Left lung (tissue), 10 donors: ENCODE results near the gene MMP23B. TPM values are rescaled to one million over a fixed set of nuclear protein-coding genes. Genes with fewer than 3 reads are reported as not detected.

Source experiments
- ATAC-seq: fragments of 200-7000 bp; cut with Tn5 transposase; one replicate; pipeline ENCODE4 v1.9.1; 2020; ENCODE audit warnings: moderate library complexity
- DNase-seq, 4 donors: peaks; one replicate each; pipeline ENCODE4 v3.0.0-alpha.2; 2013 to 2020
- H3K27ac ChIP-seq, 2 donors: fragments of 200-600 bp; sonication (generic) in 1 of 2; one replicate each; pipeline versions ENCODE4 v1.5.0 to v1.8.0; 2020 to 2021
- H3K27me3 ChIP-seq, 2 donors: fragments of 200-600 bp; sonication (generic) in 1 of 2; one replicate each; pipeline versions ENCODE4 v1.5.0 to v1.8.0; 2020 to 2021
- H3K36me3 ChIP-seq, 2 donors: fragments of 200-600 bp; sonication (generic) in 1 of 2; one replicate each; pipeline versions ENCODE4 v1.5.0 to v1.8.0; 2020 to 2021
- H3K4me1 ChIP-seq, 2 donors: fragments of 200-600 bp; one replicate each; pipeline ENCODE4 v1.8.0; 2021
- H3K4me3 ChIP-seq, 2 donors: fragments of 200-600 bp; sonication (generic) in 1 of 2; one replicate each; pipeline versions ENCODE4 v1.5.0 to v1.8.0; 2020 to 2021; ENCODE audit warnings: mild to moderate bottlenecking in 1 of 2
- H3K9me3 ChIP-seq, 2 donors: fragments of 200-600 bp; sonication (generic) in 1 of 2; one replicate each; pipeline versions ENCODE4 v1.5.0 to v1.8.0; 2020 to 2021
- intact Hi-C, 2 donors: fragments of 100-400 bp; cut with DNase I; formaldehyde crosslinking; loops; one replicate each; pipeline versions ENCODE4 v1.11.2 to v1.14.2; 2022
- polyA plus RNA-seq, 6 donors: library from polyadenylated mRNA; unstranded; fragments of 120-200 nt; gene quantifications; one replicate each; pipeline ENCODE4 v1.2.1, GENCODE V29; 2013; ENCODE audit not compliant: insufficient read length in 6 of 6
- total RNA-seq, 2 donors: library from RNA; stranded (reverse); fragmentation: NEBNext Ultra II Directional; extraction: Animal tissue kit (Norgen Biotek cat#: 25700); gene quantifications; one replicate each; pipeline ENCODE4 v1.2.1, GENCODE V29; 2021
- TF ChIP-seq, protein P1 (sequence below), 2 donors: fragments of 200-600 bp; sonication (generic) in 1 of 2; IDR thresholded peaks; one replicate each; pipeline versions ENCODE4 v1.5.0 to v1.8.0; 2021; ENCODE audit warnings: antibody characterized with exemption in 2 of 2
- donor health status: DM: no; HTN: yes; CAD: no.
- donor health status: DM: no; HTN: no; CAD: no.

Gene MMP23B
- total and polyA plus RNA-seq, 8 donors: 31.9 to 96.9 (median 56.1) TPM

DNA sequence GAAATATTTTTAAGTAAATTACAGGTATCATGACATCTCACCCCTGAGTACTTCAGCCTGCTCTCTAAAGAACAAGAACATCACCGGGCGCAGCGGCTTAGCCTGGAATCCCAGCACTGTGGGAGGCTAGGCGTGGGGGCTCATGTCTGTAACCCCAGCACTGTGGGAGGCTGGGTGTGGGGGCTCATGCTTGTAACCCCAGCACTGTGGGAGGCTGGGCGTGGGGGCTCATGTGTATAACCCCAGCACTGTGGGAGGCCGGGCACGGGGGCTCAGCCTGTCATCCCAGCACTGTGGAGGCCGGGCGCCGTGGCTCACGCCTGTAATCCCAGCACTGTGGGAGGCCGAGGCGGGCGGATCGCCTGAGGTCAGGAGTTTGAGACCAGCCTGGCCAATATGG lies 34.6 kb downstream of the MMP23B start:
- Histone ChIP-seq H3K4me1 (peaks cover 2 to 15% of the 10 kb centered on the region in 2 donors), H3K27me3 (no peaks in the 10 kb centered on the region), H3K36me3 (peaks cover 0 to 55% of the 10 kb centered on the region in 2 donors), H3K27ac (no peak overlapping the region), H3K4me3 (no peak overlapping the region), H3K9me3 (no peaks in the 10 kb centered on the region)
- peak in 2 of 4 donors; percentile 22 to 67 for DNase-seq
- TF ChIP-seq, protein P1, sequence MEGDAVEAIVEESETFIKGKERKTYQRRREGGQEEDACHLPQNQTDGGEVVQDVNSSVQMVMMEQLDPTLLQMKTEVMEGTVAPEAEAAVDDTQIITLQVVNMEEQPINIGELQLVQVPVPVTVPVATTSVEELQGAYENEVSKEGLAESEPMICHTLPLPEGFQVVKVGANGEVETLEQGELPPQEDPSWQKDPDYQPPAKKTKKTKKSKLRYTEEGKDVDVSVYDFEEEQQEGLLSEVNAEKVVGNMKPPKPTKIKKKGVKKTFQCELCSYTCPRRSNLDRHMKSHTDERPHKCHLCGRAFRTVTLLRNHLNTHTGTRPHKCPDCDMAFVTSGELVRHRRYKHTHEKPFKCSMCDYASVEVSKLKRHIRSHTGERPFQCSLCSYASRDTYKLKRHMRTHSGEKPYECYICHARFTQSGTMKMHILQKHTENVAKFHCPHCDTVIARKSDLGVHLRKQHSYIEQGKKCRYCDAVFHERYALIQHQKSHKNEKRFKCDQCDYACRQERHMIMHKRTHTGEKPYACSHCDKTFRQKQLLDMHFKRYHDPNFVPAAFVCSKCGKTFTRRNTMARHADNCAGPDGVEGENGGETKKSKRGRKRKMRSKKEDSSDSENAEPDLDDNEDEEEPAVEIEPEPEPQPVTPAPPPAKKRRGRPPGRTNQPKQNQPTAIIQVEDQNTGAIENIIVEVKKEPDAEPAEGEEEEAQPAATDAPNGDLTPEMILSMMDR (IDR thresholded peaks at IDR 0.05): no peak
- ATAC-seq: no peak
- intact Hi-C loops: no loop called here

DNA sequence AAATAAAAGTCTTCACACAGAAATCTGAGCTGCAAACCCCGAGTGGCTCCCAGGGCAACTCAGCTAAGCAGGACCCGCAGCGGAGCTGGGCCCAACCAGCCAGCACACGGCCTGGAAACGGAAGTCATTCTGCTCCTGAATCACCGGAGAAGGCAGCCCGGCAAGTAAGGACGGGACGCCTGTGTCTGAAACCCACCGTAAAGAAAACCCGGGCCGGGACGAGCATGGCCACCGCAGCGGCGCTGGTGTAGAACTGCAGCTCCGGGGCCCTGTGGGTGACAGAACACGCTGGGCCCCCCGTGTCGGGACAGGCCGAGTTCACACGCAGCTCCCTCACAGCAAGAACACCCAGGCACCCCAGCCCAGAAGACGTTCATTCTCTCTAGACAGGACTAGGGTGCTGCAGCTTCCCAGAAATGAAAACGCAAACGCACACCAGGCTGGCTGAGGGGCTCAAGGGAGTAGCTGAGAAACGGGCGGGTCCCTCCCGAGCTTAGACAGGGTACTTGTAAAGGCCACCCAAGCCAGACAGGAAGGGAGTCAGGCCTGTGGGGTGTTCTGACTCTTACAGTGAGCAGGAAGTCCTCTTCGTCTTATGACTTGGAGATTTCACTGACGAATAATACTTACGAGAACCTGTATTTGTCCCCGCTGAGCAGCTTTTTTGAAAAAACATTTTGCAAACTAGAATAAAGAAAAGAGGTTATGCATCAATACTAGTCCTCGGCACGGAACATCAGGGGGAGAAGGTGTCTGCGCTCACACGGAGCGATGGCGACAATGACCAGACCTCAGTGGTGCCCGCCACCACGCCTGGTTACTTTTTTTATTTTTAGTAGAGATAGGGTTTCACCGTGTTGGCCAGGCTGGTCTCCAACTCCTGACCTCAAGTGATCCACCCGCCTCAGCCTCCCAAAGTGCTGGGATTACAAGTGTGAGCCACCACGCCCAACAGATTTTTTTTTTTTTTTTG lies 37.8 kb downstream of the MMP23B start:
- no peaks in the 10 kb centered on the region for H3K27me3 ChIP-seq
- no peaks in the 10 kb centered on the region for H3K4me1 ChIP-seq
- H3K36me3 ChIP-seq: peaks cover 0 to 71% of the 10 kb centered on the region in 2 donors
- no peak overlapping the region for H3K4me3 ChIP-seq
- intact Hi-C loops: no loop called here
- ATAC-seq (no peak), DNase-seq (peak in 2 of 4 donors; percentile 24 to 42)
- H3K9me3 ChIP-seq: no peaks in the 10 kb centered on the region
- TF ChIP-seq, protein P1 (IDR thresholded peaks at IDR 0.05): no peak
- H3K27ac ChIP-seq: no peak overlapping the region

DNA sequence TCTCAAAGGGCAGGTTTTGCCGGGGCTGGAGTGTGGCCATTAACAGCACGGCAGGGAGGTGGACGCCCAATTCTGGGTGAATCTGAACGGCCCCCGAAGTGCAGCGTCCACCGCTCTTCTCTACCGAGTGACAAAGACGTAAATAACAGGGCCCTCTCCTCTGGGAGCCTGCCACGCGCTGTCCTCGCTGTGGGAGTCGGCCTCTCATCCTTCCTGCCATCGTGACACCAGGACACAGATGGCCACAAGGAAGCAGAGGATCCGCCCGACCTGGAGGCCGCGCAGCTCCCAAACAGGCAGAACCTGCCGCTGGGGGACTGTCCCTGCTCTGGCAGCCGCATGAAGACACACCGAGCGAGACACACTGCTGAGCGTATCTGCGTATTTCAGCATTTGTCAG lies 38.9 kb downstream of the MMP23B start:
- TF ChIP-seq, protein P1 (IDR thresholded peaks at IDR 0.05): no peak
- Histone ChIP-seq H3K27me3 (no peaks in the 10 kb centered on the region), H3K36me3 (peaks cover 0 to 60% of the 10 kb centered on the region in 2 donors), H3K9me3 (no peaks in the 10 kb centered on the region), H3K27ac (no peak overlapping the region), H3K4me1 (no peaks in the 10 kb centered on the region), H3K4me3 (no peak overlapping the region)
- DNase-seq: peak in 2 of 4 donors; percentile 20 to 50
- ATAC-seq: no peak
- intact Hi-C loops: no loop called here

DNA sequence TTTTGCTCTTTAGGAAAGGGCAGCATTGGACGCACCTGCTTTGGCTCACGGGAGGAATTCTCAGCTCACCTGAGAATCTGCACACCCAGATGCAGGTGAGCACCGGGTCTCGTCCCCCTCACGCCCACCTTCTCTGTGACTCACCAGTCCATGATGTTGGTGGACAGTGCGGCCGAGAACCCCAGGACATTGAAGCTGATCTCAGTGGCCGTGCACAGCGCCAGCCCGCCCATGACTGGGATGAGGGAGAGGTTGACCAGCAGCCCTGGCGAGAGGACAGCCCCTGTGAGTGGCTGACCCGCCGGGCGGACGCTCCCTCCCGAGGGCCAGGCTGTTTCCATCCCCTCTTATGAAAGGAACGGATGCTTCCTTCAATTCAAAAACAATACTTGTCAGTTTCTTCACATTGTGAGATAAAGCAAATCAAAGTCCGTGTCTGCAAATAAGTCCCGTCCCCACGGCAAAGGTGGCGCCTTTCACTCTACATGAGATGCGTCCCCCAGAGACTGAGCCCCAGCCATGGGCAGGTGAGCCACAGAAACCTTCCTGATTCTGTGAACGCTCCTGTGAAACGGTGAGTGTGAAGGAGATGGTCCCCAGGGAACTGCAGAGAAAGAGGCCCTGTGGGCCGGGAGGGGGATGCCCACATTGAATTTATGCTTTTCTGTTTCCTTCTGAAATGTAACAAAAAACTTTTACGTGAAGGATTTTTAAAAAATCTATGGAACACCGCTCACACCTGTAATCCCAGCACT lies 39.6 kb downstream of the MMP23B start:
- intact Hi-C loops: no loop called here
- Histone ChIP-seq H3K36me3 (peaks cover 0 to 53% of the 10 kb centered on the region in 2 donors), H3K9me3 (no peaks in the 10 kb centered on the region), H3K27ac (no peak overlapping the region), H3K4me1 (no peaks in the 10 kb centered on the region), H3K27me3 (no peaks in the 10 kb centered on the region), H3K4me3 (no peak overlapping the region)
- TF ChIP-seq, protein P1 (IDR thresholded peaks at IDR 0.05): no peak
- ATAC-seq (no peak), DNase-seq (peak in 2 of 4 donors; percentile 30 to 72)
